ENCODE measurements around the gene MCHR1. TPM values are rescaled to one million over a fixed set of nuclear protein-coding genes. Genes with fewer than 3 reads are reported as not detected.
"Not testable (repeated sequence)": the region's sequence is repeated elsewhere in the genome, so short reads cannot be mapped to it uniquely, and the experiment has no call there.

MCHR1 gene
- polyA plus RNA-seq, 2 donors = 0.01 to 0.06 TPM

DNA sequence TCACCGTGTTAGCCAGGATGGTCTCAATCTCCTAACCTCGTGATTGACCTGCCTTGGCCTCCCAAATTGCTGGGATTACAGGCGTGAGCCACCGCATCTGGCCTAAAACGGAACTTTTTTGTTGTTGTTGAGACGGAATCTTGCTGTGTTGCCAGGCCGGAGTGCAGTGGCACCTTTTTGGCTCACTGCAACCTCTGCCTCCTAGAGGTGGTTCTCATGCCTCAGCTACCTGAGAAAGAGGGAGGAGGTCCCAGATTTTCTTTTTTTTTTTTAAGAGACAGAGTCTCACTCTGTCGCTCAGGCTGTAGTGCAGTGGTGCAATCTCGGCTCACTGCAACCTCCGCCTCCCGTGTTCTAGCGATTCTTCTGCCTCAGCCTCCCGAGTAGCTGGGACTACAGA, 7.9 kb upstream of the MCHR1 start:
- Histone ChIP-seq H3K9me3 (ENCODE audit: control insufficient read depth in 2 of 2, insufficient read depth in 1 of 2, low read depth in 1 of 2, low read length in 1 of 2) (no peaks in the 10 kb centered on the region), H3K27me3 (ENCODE audit: control insufficient read depth in 1 of 2, insufficient read depth in 2 of 2, low read length in 2 of 2) (no peaks in the 10 kb centered on the region), H3K36me3 (ENCODE audit: control insufficient read depth in 2 of 2, insufficient read depth in 2 of 2, low read length in 1 of 2) (no peaks in the 10 kb centered on the region), H3K4me1 (ENCODE audit: control insufficient read depth in 2 of 2, insufficient read depth in 2 of 2, low read length in 1 of 2) (peaks cover 0 to 5% of the 10 kb centered on the region in 2 donors), H3K4me3 (ENCODE audit: low read depth in 1 of 2, low read length in 2 of 2) (no peak overlapping the region), H3K27ac (ENCODE audit: low read depth in 2 of 2, low read length in 1 of 2) (no peak overlapping the region)
- 95 to 96% methylated on average over 13 of the region's 13 CpGs for WGBS, 2 donors

- 96 to 97% methylated on average over 7 of the region's 7 CpGs for WGBS, 2 donors
- no peak overlapping the region for H3K4me3 ChIP-seq (ENCODE audit: low read depth in 1 of 2, low read length in 2 of 2)
- H3K9me3 ChIP-seq (ENCODE audit: control insufficient read depth in 2 of 2, insufficient read depth in 1 of 2, low read depth in 1 of 2, low read length in 1 of 2) = no peaks in the 10 kb centered on the region
- no peaks in the 10 kb centered on the region for H3K27me3 ChIP-seq (ENCODE audit: control insufficient read depth in 1 of 2, insufficient read depth in 2 of 2, low read length in 2 of 2)
- no peak overlapping the region for H3K27ac ChIP-seq (ENCODE audit: low read depth in 2 of 2, low read length in 1 of 2)
- H3K36me3 ChIP-seq (ENCODE audit: control insufficient read depth in 2 of 2, insufficient read depth in 2 of 2, low read length in 1 of 2) = no peaks in the 10 kb centered on the region
- peaks cover 0 to 5% of the 10 kb centered on the region in 2 donors for H3K4me1 ChIP-seq (ENCODE audit: control insufficient read depth in 2 of 2, insufficient read depth in 2 of 2, low read length in 1 of 2)
Measured at GRCh38 chr22:40671796-40672360, 7.4 kb upstream of the MCHR1 start.

- no peak overlapping the region for H3K27ac ChIP-seq (ENCODE audit: low read depth in 2 of 2, low read length in 1 of 2)
- peaks cover 0 to 5% of the 10 kb centered on the region in 2 donors for H3K4me1 ChIP-seq (ENCODE audit: control insufficient read depth in 2 of 2, insufficient read depth in 2 of 2, low read length in 1 of 2)
- H3K27me3 ChIP-seq (ENCODE audit: control insufficient read depth in 1 of 2, insufficient read depth in 2 of 2, low read length in 2 of 2) = no peaks in the 10 kb centered on the region
- no peak overlapping the region for H3K4me3 ChIP-seq (ENCODE audit: low read depth in 1 of 2, low read length in 2 of 2)
- WGBS, 2 donors = 90 to 91% methylated on average over 4 of the region's 4 CpGs
- no peaks in the 10 kb centered on the region for H3K9me3 ChIP-seq (ENCODE audit: control insufficient read depth in 2 of 2, insufficient read depth in 1 of 2, low read depth in 1 of 2, low read length in 1 of 2)
- H3K36me3 ChIP-seq (ENCODE audit: control insufficient read depth in 2 of 2, insufficient read depth in 2 of 2, low read length in 1 of 2) = no peaks in the 10 kb centered on the region
Measured at GRCh38 chr22:40673017-40673416, 6.3 kb upstream of the MCHR1 start.

- Histone ChIP-seq H3K4me3 (ENCODE audit: low read depth in 1 of 2, low read length in 2 of 2) (no peak overlapping the region), H3K36me3 (ENCODE audit: control insufficient read depth in 2 of 2, insufficient read depth in 2 of 2, low read length in 1 of 2) (no peaks in the 10 kb centered on the region), H3K27me3 (ENCODE audit: control insufficient read depth in 1 of 2, insufficient read depth in 2 of 2, low read length in 2 of 2) (no peaks in the 10 kb centered on the region), H3K9me3 (ENCODE audit: control insufficient read depth in 2 of 2, insufficient read depth in 1 of 2, low read depth in 1 of 2, low read length in 1 of 2) (no peaks in the 10 kb centered on the region), H3K27ac (ENCODE audit: low read depth in 2 of 2, low read length in 1 of 2) (no peak overlapping the region), H3K4me1 (ENCODE audit: control insufficient read depth in 2 of 2, insufficient read depth in 2 of 2, low read length in 1 of 2) (peaks cover 0 to 8% of the 10 kb centered on the region in 2 donors)
- 79 to 81% methylated on average over 4 of the region's 4 CpGs for WGBS, 2 donors
Measured at GRCh38 chr22:40674274-40674673, 5.0 kb upstream of the MCHR1 start.

DNA sequence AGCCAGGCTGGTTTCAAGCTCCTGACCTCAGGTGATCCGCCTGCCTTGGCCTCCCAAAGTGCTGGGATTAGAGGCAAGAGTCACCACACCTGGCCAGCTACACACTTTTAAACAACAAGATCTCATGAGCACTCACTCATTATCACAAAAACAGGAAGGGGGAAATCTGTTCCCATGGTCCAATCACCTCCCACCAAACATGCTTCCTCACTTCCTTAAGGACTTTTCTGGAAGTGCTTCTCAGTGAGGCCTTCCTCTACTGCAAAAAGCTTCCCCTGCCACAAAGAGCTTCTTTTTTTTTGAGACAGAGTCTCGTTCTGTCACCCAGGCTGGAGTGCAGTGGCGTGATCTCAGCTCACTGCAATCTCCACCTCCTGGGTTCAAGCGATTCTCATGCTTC, 3.1 kb upstream of the MCHR1 start:
- peaks cover 0 to 12% of the 10 kb centered on the region in 2 donors for H3K4me1 ChIP-seq (ENCODE audit: control insufficient read depth in 2 of 2, insufficient read depth in 2 of 2, low read length in 1 of 2)
- H3K27ac ChIP-seq (ENCODE audit: low read depth in 2 of 2, low read length in 1 of 2); H3K27me3 ChIP-seq (ENCODE audit: control insufficient read depth in 1 of 2, insufficient read depth in 2 of 2, low read length in 2 of 2); H3K9me3 ChIP-seq (ENCODE audit: control insufficient read depth in 2 of 2, insufficient read depth in 1 of 2, low read depth in 1 of 2, low read length in 1 of 2); H3K4me3 ChIP-seq (ENCODE audit: low read depth in 1 of 2, low read length in 2 of 2); H3K36me3 ChIP-seq (ENCODE audit: control insufficient read depth in 2 of 2, insufficient read depth in 2 of 2, low read length in 1 of 2): not testable (repeated sequence)
- 83 to 91% methylated on average over 4 of the region's 4 CpGs for WGBS, 2 donors

DNA sequence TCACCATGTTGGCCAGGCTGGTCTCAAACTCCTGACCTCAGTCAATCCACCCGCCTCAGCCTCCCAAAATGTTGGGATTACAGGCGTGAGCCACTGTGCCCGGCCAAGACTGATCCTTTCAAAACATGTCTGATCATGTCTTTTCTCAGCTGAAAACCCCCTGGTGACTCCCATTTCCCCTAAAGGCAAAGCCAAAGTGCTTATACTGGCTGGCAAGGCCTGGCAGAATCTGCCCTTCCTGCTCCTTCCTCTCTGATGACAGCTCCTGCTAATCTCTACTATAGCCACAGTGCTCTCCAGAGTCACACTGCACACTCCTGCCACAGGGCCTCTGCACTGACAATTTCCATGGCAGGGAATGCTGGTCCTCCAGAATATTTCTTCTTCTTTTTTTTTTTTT, 2.6 kb upstream of the MCHR1 start:
- no peaks in the 10 kb centered on the region for H3K36me3 ChIP-seq (ENCODE audit: control insufficient read depth in 2 of 2, insufficient read depth in 2 of 2, low read length in 1 of 2)
- 55 to 80% methylated on average over 3 of the region's 3 CpGs for WGBS, 2 donors
- no peaks in the 10 kb centered on the region for H3K27me3 ChIP-seq (ENCODE audit: control insufficient read depth in 1 of 2, insufficient read depth in 2 of 2, low read length in 2 of 2)
- H3K27ac ChIP-seq (ENCODE audit: low read depth in 2 of 2, low read length in 1 of 2) = no peak overlapping the region
- H3K4me1 ChIP-seq (ENCODE audit: control insufficient read depth in 2 of 2, insufficient read depth in 2 of 2, low read length in 1 of 2) = peaks cover 0 to 12% of the 10 kb centered on the region in 2 donors
- H3K9me3 ChIP-seq (ENCODE audit: control insufficient read depth in 2 of 2, insufficient read depth in 1 of 2, low read depth in 1 of 2, low read length in 1 of 2) = no peaks in the 10 kb centered on the region
- H3K4me3 ChIP-seq (ENCODE audit: low read depth in 1 of 2, low read length in 2 of 2) = no peak overlapping the region

DNA sequence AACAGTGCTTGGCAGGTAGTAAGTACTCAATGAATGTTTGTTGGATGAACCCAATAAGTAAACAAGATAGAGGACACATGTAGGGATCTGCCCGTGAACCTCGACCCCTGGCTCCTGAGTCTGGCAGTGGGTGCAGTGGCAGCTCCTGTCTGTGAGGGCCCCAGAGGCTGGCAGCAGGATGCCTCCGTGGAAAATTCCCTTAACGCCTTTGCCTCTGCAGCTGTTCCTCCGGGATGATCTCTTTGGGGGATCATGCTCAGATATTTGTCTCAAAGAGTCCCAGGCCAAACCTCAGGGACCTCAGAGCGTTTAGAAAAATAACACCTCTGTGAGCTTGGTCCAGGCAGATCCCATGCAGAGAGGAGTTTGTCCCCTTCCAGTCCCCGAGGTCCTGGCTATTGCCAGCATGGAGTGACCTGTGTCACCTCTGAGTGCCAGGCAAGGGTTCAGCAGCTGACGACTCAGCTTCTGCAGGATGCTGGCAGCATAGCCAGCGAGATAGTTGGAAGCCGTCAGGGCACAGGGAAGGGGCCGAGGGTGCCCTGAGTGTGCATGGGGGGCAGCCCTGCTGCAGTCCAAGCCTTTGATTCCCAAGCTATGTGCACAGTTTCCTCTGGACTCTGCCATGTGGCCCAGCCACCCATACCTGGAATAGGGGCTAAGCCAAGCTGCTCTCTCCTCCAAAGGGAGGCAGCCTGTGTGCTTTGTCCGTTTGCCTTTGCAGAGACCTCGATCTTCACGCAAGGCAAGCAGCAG, 613 bp upstream of the MCHR1 start:
- H3K4me1 ChIP-seq (ENCODE audit: control insufficient read depth in 2 of 2, insufficient read depth in 2 of 2, low read length in 1 of 2) = peaks cover 2 to 12% of the 10 kb centered on the region in 2 donors
- H3K9me3 ChIP-seq (ENCODE audit: control insufficient read depth in 2 of 2, insufficient read depth in 1 of 2, low read depth in 1 of 2, low read length in 1 of 2) = no peaks in the 10 kb centered on the region
- H3K27ac ChIP-seq (ENCODE audit: low read depth in 2 of 2, low read length in 1 of 2) = no peak overlapping the region
- no peaks in the 10 kb centered on the region for H3K27me3 ChIP-seq (ENCODE audit: control insufficient read depth in 1 of 2, insufficient read depth in 2 of 2, low read length in 2 of 2)
- H3K36me3 ChIP-seq (ENCODE audit: control insufficient read depth in 2 of 2, insufficient read depth in 2 of 2, low read length in 1 of 2) = no peaks in the 10 kb centered on the region
- WGBS, 2 donors = 64 to 74% methylated on average over 14 of the region's 14 CpGs
- no peak overlapping the region for H3K4me3 ChIP-seq (ENCODE audit: low read depth in 1 of 2, low read length in 2 of 2)

DNA sequence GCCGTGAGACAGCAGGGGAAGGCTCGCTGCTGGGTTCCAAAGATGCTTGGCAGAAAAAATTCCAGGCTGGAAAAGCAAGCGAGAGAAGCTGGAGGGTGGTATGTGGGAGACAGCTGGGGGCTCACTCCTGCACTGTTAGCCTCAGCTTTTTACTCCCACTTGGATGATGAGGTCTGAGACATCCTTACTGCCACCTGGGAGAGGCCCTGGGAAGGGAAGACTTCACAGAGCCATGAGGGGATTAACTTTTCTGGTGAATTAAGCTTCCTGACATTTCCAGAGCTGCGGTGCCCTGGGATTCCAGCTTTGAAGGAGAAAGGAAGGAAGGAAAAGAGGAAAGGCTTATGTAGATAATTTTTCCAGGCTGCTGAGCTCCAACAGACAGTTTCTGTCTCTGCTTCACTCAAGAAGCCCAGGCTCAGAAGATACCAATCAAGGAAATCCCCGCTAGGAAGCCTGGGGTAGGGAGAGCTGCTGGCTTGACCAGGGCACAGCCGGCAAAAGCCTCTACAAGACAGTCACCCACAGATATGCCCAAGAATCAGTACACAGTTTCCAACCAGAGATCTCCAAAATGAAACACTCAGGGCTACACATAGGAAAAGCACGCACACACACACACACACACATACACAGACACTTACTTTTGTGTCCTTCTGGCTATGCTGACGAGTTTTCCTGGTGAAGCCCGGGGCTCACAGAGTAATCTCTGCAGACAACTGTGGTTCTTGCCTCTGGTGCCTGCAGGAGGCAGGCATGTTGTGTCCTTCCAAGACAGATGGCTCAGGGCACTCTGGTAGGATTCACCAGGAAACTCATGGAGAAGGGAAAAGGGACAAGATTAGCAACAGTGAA, 907 bp downstream of the MCHR1 start:
- H3K9me3 ChIP-seq (ENCODE audit: control insufficient read depth in 2 of 2, insufficient read depth in 1 of 2, low read depth in 1 of 2, low read length in 1 of 2) = no peaks in the 10 kb centered on the region
- 53 to 59% methylated on average over 9 of the region's 9 CpGs for WGBS, 2 donors
- no peak overlapping the region for H3K27ac ChIP-seq (ENCODE audit: low read depth in 2 of 2, low read length in 1 of 2)
- H3K36me3 ChIP-seq (ENCODE audit: control insufficient read depth in 2 of 2, insufficient read depth in 2 of 2, low read length in 1 of 2) = no peaks in the 10 kb centered on the region
- no peaks in the 10 kb centered on the region for H3K27me3 ChIP-seq (ENCODE audit: control insufficient read depth in 1 of 2, insufficient read depth in 2 of 2, low read length in 2 of 2)
- no peak overlapping the region for H3K4me3 ChIP-seq (ENCODE audit: low read depth in 1 of 2, low read length in 2 of 2)
- H3K4me1 ChIP-seq (ENCODE audit: control insufficient read depth in 2 of 2, insufficient read depth in 2 of 2, low read length in 1 of 2) = peaks cover 2 to 12% of the 10 kb centered on the region in 2 donors

GRCh38 chr22:40680819-40681183, 1.5 kb downstream of the MCHR1 start:
- no peak overlapping the region for H3K27ac ChIP-seq (ENCODE audit: low read depth in 2 of 2, low read length in 1 of 2)
- H3K9me3 ChIP-seq (ENCODE audit: control insufficient read depth in 2 of 2, insufficient read depth in 1 of 2, low read depth in 1 of 2, low read length in 1 of 2) = no peaks in the 10 kb centered on the region
- no peak overlapping the region for H3K4me3 ChIP-seq (ENCODE audit: low read depth in 1 of 2, low read length in 2 of 2)
- H3K36me3 ChIP-seq (ENCODE audit: control insufficient read depth in 2 of 2, insufficient read depth in 2 of 2, low read length in 1 of 2) = no peaks in the 10 kb centered on the region
- WGBS, 2 donors = 90 to 93% methylated on average over 15 of the region's 15 CpGs
- no peaks in the 10 kb centered on the region for H3K27me3 ChIP-seq (ENCODE audit: control insufficient read depth in 1 of 2, insufficient read depth in 2 of 2, low read length in 2 of 2)
- peaks cover 2 to 12% of the 10 kb centered on the region in 2 donors for H3K4me1 ChIP-seq (ENCODE audit: control insufficient read depth in 2 of 2, insufficient read depth in 2 of 2, low read length in 1 of 2)
